Hepatic stellate cell (primary cell): ENCODE measurements around the gene PKHD1.
"Not testable (repeated sequence)": the region's sequence is repeated elsewhere in the genome, so short reads cannot be mapped to it uniquely, and the experiment has no call there.

ENCODE experiments used
- DNase-seq: peaks from one replicate; pipeline ENCODE4 v3.0.0; 2011; ENCODE audit warnings: low spot score

Gene PKHD1

DNA sequence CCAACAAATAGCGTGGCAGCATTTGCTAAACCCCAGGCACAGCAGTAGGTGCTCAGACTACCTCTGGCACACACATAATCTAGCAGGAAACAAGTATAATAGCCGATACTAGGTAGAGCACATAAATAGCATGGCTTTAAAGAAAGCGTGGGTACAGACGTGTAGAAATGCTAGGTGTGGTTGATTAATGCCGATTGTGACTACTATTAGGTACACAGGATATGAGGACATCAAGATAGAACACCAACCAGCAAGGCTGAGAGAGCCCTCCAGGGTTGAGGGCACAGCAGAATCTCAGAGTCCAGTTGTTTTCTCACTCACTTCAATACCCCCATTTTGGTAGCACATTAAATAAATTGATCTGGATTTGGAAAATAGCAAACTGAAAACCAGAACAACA, 100.5 kb downstream of the PKHD1 start:
- DNase-seq = no peak

DNA sequence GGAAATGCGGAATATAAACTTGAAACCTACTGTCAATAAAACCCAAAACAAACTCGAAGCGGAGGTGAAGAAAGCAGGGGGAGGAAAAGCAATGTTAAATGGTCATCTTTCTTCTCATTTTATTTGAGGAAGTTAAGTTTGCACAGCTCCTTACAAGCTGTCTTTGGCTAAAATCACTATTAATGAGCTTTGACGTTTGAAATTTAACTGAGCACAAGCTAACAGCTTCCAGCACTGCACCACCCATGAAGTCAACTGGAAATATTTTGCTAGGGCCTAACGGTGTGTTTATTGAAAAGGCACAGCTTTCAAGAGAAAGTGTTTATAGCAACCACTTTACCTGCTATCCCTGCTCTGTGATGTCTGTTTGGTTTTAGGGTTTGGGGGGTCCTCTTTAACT, 103.8 kb downstream of the PKHD1 start:
- no peak for DNase-seq

DNA sequence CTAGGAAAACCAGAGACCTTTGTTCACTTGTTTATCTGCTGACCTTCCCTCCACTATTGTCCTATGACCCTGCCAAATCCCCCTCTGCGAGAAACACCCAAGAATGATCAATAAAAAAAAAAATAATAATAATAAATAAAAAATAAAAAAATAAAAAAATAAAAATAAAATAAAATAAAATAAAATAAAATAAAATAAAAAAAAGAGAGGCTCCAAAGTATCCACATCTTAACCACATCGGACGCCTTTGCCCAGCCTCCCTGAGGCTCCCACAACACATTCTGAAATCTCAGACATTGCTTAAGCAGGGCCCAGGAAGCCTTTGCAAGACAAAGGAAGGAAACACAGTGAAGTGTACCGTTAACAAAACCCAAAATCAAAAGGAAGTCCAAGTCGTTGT, 104.7 kb downstream of the PKHD1 start:
- DNase-seq = not testable (repeated sequence)

DNA sequence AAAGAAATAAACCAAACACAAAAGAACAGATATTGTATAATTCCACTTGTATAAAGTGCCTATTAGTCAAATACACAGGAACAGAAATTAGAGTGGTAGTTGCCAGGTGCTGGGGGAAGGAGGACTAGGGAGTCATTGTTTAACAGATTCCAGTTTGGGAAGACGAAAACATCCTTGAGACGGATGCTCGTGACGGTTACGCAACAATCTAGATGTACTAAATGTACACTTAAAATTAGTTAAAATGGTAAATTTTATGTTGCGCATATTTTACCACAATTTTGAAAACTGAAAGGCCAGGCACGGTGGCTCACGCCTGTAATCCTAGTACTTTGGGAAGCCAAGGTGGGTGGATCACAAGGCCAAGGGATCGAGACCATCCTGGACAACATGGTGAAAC, 111.0 kb downstream of the PKHD1 start:
- DNase-seq = no peak

DNA sequence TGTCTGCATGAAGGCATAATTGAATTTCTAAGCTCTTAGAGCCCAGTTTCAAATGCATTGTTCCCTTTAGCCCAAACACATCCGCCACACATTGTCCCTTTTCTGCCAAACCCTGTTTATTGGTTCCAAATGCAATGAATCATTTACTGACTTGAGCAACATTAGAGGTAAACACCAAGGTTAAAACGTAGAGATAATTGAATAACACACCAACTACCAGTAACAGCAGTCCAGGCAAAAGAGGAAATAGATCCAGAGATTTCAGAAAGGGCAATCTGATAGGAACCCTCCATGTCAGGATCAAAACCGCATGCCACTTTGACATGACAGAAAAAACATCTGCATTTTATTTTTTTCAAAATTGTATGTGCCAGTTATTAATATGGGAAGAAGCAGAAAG, 114.8 kb downstream of the PKHD1 start:
- DNase-seq = no peak

DNA sequence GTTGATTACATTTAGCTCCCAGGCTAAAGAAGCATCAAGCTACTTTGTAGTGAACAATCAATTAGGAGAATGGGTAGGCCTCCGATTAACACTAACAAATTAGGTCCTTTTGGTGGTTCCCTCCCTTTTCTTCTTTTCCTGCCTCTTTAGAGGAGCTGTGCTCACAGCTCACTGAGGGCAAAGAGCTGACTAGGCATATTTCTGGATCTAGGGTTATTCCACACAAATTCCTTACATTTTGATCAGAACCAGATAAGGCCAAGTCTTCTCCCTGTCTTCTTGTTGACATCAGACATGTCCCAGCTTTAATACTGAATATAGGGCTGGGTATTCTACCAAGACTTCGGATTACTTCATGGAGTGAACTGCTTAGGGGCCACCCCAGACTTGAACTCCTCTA, 119.1 kb downstream of the PKHD1 start:
- DNase-seq = no peak

DNA sequence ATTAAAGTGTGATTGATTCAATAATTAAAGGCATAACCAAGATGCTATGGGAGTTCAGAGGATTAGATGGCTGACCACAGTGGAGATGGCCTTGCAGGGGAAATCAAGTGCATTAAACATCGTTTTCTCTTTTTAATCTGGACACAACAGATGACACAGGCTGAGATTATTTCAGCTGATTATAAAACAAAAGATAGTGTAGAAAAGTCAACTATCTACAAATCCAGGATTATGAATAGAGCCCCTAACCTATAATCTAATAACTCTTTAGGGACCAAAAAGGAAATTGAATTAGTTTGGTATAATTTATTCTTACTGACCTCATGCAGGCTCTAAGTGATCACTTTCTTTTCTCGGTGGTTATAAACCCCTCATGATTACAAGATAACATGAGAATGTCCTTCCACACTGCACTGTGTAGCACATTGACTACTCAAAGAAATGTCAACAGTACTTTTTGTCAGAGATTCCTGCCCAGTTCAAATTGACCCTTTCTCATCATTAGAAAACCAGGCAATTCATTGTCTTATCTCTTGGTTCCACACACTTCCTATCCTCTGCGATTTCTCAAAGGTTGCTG, 122.1 kb downstream of the PKHD1 start:
- DNase-seq = no peak

- DNase-seq = no peak
Measured at GRCh38 chr6:51963980-51964379, 123.4 kb downstream of the PKHD1 start.

GRCh38 chr6:51962354-51962753, 125.1 kb downstream of the PKHD1 start:
- DNase-seq = no peak

DNA sequence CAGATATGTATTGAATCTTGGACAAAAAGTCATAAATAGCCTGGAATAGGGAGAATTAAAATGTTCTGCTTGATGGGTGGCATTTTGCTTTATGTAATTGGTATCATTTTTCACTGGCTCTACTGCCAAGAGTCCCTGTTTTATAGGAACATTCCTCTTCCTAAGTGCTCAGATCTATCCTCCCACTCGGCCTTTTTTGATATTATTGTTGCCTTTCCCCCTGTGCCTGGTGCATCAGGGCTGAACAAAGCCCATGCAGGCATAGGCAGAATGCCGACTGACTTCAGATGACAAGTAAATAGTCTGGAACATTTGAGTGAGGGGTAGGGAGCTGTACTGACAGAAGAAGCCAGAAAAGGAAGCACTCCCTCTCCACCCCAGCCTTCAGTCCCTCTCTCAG, 127.0 kb downstream of the PKHD1 start:
- no peak for DNase-seq

GRCh38 chr6:51959744-51960383, 127.5 kb downstream of the PKHD1 start:
- peak; percentile 5 for DNase-seq

- no peak for DNase-seq
Measured at GRCh38 chr6:51954681-51955080, 132.7 kb downstream of the PKHD1 start.

GRCh38 chr6:51953246-51953645, 134.2 kb downstream of the PKHD1 start:
- no peak for DNase-seq

DNA sequence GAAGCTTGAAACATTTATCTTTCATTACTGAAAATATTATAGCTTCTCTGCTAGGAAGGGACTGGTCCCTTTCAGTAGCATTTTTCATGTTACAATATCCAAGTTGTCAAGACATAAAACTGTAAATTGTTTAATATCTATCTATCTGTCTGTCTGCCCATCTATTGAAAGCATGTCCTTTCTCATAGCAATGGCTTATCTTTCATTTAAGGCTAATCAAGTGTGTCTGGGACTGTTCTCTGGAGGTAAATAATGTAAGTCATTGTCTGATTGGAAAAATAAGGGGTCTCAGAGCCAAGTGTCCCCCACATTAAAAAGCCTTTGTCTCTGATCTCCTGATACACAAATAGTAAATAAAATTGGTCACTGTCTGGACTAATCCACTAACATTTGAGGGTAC, 135.5 kb downstream of the PKHD1 start:
- no peak for DNase-seq

DNA sequence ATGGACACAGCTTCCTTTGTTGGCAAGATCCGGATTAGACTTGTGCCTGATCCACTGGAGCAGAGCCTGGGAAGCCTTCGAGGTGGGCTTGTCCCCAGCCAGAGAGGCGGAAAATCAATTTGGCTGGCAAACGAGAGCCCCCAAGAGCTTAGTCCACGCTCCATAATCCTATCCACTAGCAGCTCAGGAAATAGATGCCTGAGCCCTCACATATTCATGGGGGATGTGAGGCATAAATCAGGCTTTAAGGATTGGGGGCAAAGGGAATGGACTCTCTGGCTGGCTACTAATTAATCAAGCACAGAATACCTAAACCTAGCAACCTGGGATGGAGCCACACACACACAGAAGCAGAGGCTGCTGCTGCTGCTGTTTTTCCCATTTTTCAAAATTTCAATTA, 137.9 kb downstream of the PKHD1 start:
- no peak for DNase-seq

GRCh38 chr6:51939695-51940094, 147.7 kb downstream of the PKHD1 start:
- not testable (repeated sequence) for DNase-seq

DNA sequence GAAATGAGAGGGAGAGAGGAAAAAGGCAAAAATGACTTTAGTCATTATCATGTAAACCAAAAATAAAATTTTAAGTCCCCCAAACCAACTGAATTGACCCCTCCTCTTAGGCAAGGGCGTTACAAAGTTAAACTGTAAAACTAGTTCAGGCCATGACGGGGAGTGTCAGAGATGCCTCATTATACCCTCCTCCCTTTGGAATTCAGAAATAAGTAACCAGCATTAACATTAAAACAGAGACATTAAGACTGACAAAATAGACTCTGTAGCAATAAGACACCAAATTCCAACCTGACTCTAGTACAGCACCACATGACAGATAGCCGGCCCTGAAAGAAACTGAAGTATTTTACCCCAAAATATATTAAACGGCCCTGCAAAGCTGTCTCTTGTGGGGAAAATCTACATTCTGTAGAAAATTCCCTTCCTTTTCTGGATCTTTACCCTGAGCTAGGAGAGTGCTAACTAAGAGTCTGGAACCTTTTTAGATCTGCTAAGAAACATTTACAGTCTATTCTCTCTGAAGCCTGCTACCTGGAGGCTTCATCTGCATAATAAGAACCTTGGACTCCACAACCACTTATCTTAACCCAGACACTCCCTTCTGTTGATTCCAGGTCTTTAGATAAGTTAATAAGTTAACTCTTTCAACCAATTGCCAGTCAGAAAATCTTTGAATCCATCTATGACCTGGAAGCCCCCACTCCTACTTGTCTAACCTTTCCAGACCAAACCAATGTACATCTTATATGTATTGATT, 150.7 kb downstream of the PKHD1 start:
- DNase-seq = no peak

DNA sequence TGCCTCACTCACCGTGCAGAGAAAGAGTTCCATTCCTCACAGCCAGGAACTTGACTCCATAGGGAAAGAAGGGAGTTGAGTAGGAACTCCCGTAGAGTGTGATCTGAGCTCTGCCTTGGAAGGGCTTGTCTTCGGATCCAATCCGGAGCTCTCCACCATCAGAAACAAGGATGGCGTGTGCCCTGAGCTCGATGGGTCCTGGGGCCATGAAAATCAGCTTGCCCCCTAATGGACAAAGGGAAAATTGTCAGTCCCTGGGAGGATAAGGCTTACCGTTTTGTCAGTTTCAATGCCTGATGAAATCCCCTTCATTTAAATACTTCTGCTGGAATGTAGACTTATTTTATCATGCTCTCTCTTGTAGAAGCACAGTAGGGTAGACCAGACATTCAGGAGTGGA, 153.3 kb downstream of the PKHD1 start:
- peak; percentile 5 for DNase-seq

DNA sequence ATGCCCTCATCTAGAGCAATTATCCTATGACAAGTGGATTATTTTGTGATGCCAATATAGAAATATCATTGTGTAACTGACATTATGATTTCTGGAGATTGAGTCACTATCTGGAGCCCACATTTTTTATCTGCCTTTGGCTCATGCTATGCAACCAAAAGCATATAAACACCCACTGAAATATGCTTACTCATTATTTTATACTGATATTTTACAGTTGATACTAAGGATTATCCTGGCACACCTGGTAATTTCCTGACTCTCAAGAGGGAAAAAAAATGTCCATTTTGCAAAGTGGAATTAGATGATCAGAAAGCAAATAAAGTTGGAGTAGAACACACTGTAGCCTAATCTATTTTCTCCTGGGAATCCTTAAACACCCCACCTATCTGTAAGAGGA, 154.5 kb downstream of the PKHD1 start:
- DNase-seq = no peak

DNA sequence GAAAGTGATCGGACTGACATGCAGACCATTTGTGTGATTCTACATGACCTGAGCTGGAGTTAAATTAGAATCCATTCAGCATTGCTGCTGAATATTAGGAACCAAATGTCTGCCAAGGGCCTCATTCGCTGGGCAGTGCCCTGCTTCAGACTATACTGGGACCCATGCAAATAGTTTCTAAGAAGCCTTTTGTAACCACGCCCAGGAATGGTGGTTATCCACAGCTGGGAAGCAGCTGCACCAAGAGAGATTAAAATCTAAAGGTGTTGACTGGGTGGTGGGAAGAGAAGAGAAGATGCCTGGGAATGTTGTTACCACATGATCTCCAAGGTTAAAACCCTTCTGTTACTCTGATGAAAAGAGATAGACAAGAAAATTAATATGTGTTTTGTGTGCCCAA, 156.8 kb downstream of the PKHD1 start:
- no peak for DNase-seq

DNA sequence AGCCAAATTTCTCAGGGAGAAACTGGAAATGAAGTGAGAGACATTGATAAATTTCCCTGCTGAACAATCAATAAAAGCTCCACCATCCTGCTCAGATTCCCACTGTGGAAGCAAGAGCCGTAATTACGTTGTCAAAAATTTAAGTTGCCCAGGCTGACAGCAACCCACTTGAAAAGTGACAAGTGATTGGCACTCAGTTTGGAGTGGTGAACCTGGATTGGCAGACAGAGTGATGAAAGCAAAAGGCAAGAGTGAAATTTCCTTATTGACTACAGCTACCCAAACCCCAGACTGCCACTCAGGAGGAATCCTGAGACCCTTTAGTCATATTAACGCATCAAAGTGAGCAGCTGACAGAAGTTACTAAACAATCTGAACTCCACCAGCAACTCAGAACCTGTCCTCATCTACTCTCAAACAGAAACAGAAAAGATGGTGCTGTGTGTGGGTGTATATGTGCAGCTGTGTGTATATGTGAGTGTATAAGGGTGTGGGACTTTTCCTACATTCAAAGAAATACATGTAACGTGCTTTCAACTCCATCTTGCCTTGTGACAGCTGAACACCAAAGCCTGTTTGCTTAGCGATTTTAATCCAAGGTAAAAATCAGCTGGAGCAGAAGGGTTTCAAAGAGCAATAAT, 157.4 kb downstream of the PKHD1 start:
- DNase-seq = no peak

DNA sequence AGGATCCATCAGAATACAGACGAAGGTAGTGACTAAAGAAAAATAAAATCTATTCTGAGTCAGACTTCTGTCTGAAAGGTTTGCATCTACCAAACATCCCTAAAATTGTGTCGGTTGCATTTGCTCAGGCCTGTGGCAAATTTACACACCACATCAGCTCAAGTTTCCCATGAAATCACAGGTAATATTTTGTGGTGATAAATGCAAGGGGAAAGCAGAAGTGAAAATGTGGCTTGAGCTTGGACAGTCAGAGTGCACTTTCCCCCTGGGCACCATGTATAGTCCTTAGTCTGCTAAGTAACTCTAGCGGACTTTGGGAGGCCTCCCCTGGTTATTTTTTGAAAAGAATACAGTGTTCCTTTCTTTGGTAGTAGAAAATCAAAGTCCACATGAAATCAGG, 159.1 kb downstream of the PKHD1 start:
- no peak for DNase-seq

DNA sequence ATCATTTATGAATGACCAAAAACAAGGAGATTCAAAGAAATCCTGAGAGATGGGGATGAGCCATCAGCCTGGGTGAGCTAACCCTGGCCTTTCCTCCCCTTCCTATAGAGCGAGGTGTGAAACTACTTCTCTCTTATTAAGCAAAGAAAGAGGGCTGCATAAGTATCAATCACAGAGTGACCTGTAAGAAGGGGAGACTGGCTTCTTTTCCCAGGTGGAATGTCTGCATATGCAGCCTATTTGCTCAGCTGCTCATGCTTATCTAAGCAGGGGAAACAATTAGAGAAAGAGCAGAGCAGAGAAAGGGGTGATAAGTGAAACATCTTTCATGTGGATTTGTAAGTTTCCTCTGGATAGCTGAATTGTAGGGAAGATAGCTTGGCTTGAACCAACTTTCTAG, 160.0 kb downstream of the PKHD1 start:
- no peak for DNase-seq
